Loucy (cell line): ENCODE results near the gene MMP11.

Experiments used
- EZH2phosphoT487 ChIP-seq: fragments of 200-600 bp; IDR thresholded peaks from 2 replicates; pipeline ENCODE4 v1.6.1; 2018; ENCODE audit warnings: antibody characterized with exemption, mild to moderate bottlenecking, moderate library complexity, borderline replicate concordance
- TF ChIP-seq, protein P1 (sequence below): fragments of 200-600 bp; sonication (generic); conservative IDR thresholded peaks from 2 replicates; pipeline ENCODE4 v1.5.1; 2014; ENCODE audit warnings: mild to moderate bottlenecking, antibody characterized with exemption, low read length

DNA sequence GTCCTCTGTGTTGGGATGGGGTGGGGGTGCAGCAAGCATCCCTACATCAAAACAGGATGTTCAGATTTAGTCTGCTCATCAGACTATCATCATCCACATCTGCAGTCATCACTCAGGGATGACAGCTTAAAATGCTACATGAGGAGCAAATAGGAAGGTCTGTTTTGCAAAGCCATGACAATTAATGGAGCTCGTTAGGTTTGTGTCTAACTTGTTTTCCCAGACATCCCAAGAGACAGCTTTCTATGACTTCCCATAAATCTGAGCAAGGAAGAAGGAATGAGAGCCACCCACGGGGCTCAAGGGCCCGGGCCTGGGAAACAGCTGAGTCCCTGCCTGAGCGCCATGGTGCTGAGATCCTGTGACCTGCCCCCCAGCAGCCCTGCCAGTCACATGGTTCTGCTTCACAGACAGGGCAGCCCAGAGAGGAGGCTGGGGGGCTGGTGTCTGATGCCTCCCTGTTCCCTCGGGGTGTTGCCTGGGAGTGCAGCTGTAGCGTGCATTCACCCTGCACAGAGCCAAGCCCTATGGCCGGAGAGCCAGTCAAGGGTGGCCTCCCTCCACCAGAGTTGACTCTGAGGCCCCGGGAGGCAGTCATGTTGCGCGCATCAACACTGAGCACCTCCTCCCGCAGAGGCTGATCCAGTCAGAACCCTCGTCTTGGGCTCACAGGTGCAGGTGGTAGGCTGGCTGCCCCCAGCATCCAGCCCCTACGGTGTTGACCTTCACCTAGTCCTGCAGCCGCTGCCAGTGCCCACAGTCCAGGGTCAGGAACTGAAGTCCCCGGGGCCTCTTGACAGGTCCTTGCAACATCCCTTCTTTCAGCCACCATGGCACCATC lies 54.1 kb downstream of the MMP11 start:
- TF ChIP-seq, protein P1, sequence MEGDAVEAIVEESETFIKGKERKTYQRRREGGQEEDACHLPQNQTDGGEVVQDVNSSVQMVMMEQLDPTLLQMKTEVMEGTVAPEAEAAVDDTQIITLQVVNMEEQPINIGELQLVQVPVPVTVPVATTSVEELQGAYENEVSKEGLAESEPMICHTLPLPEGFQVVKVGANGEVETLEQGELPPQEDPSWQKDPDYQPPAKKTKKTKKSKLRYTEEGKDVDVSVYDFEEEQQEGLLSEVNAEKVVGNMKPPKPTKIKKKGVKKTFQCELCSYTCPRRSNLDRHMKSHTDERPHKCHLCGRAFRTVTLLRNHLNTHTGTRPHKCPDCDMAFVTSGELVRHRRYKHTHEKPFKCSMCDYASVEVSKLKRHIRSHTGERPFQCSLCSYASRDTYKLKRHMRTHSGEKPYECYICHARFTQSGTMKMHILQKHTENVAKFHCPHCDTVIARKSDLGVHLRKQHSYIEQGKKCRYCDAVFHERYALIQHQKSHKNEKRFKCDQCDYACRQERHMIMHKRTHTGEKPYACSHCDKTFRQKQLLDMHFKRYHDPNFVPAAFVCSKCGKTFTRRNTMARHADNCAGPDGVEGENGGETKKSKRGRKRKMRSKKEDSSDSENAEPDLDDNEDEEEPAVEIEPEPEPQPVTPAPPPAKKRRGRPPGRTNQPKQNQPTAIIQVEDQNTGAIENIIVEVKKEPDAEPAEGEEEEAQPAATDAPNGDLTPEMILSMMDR: no peak
- no peak for TF ChIP-seq EZH2phosphoT487
